NCI-H2171 treated with DMSO at 0.1 percent for 48 hours (cell line): ENCODE results near the gene CHRNA3.
"Not testable (repeated sequence)": the region's sequence is repeated elsewhere in the genome, so short reads cannot be mapped to it uniquely, and the experiment has no call there.

Source experiments
- DNase-seq: peaks from one replicate; lab custom pipeline; 2025; lab: John Stamatoyannopoulos, UW

Gene CHRNA3

GRCh38 chr15:78560201-78560600 lies 60.6 kb downstream of the CHRNA3 start:
- DNase-seq, result not testable (repeated sequence)

GRCh38 chr15:78552597-78552996 lies 68.2 kb downstream of the CHRNA3 start:
- no peak for DNase-seq

GRCh38 chr15:78551902-78552301 lies 68.9 kb downstream of the CHRNA3 start:
- DNase-seq, result no peak

- no peak for DNase-seq
These were observed 70.0 kb downstream of the CHRNA3 start for GRCh38 chr15:78550815-78551214.

GRCh38 chr15:78550194-78550593 lies 70.6 kb downstream of the CHRNA3 start:
- no peak for DNase-seq
